ENCODE data around the gene BNC2.
"Not testable (repeated sequence)": the region's sequence is repeated elsewhere in the genome, so short reads cannot be mapped to it uniquely, and the experiment has no call there.

Gene BNC2, protein sequence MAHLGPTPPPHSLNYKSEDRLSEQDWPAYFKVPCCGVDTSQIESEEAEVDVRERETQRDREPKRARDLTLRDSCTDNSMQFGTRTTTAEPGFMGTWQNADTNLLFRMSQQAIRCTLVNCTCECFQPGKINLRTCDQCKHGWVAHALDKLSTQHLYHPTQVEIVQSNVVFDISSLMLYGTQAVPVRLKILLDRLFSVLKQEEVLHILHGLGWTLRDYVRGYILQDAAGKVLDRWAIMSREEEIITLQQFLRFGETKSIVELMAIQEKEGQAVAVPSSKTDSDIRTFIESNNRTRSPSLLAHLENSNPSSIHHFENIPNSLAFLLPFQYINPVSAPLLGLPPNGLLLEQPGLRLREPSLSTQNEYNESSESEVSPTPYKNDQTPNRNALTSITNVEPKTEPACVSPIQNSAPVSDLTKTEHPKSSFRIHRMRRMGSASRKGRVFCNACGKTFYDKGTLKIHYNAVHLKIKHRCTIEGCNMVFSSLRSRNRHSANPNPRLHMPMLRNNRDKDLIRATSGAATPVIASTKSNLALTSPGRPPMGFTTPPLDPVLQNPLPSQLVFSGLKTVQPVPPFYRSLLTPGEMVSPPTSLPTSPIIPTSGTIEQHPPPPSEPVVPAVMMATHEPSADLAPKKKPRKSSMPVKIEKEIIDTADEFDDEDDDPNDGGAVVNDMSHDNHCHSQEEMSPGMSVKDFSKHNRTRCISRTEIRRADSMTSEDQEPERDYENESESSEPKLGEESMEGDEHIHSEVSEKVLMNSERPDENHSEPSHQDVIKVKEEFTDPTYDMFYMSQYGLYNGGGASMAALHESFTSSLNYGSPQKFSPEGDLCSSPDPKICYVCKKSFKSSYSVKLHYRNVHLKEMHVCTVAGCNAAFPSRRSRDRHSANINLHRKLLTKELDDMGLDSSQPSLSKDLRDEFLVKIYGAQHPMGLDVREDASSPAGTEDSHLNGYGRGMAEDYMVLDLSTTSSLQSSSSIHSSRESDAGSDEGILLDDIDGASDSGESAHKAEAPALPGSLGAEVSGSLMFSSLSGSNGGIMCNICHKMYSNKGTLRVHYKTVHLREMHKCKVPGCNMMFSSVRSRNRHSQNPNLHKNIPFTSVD

DNA sequence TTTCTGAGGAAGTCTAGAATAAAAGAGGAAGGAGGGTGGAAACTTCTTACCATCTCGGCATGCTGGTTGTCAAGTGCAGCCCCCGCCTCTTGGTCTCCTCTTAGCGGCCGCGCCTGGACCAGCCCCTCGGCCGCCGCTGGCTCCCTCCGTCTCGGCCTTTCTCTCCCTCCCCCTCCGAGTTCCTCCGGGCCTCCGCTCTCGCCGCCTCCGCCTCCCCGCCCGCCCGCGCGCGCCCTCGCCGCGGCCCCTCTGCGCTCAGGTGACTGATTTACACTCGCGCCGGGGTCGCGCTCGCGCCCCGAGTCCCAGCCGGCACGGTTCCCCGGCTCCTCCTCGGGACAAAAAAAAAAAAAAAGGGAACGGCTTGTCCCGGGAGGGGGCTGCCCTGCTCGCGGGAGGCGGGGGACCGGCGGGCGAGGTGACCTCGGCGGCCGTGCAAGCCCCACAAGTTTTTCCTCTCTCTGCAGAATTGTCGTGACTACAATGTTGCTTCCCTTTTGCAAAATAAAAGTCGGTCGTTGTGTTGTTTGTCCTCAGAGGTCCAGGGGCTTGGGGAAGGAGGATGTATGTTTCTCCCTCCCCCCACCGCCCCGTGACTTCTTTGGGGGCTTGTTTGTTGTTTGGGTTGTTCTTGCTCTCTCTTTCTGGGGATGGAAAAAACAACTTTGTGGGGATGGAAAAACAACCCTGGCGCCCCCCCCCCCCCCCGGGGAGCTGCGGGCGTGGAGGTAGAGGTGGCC lies at the start of gene BNC2:
Gene BNC2 (minus strand): TSS at position 75 of the 740 bp plus-strand sequence. CDS start 22 bp downstream, at position 53.
- peak; percentile 23 for DNase-seq

DNA sequence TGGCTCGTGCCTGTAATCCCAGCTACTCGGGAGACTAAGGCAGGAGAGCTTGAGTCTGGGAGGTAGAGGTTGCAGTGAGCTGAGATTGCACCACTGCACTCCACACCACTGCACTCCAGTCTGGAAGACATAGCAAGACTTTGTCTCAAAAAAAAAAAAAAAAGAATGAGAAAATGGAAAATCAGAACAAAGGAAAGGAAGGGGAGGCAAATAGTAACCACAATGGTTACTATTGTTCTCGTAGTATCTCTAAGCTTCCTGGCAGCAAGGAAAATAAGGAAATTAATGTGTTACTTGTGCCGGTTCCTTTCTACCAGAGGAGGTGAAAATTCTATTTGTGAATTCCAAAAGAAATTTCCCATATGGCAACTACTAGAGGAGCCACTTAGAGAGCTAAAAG lies 48.5 kb upstream of the BNC2 start:
- no peak for DNase-seq

DNA sequence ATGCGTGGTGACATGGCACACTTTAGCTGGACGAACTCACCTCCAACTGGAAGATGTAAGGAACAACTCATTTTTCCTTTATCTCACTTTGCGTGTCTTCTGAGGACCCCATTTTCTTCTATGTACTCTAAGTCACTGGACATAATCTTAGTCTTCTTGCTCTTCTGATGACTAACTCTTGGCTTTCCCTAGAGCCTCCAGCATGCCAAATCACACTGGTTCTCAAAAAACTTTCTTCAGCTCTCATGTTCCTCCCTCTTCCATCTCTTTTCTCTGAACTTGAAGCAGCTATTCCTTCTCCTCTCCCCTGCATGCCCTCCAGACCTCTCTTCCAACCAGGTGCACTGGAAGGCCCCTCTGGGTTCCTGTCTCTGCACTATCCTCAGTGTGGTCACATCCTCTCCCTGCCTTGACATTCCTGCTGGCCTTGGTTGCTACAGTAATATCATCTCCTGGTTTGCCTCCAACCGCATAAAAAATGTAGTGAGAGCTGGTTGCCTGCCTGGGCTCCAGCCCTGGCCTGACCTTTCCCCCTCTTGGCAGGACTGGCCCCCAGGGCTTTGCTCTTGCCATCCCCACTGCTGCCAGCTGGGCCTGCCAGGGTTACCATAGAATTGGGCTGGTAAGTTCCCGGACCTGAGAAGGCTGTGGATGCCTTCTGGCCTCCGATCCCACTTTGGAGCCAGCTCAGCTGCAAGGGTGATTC lies 44.8 kb upstream of the BNC2 start:
- DNase-seq: no peak

DNA sequence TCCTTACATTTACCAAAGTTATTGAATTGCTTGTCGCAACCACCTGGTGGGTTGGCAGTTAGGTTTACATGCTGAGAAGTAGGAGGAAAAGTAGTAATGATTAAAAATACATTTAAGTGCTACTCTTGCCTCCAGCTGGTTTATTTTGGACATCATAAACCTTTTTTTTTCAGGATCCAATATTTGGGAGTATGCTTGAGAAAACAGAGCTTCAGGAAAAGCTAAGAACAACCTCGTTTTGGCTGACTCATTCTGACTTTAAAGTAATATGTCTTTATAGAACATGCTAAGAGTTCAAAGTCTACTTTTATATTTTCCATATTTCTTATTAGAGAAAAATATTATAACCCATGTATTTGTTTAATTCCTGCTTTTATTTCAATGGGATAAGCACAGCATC lies 41.7 kb upstream of the BNC2 start:
- DNase-seq: no peak

DNA sequence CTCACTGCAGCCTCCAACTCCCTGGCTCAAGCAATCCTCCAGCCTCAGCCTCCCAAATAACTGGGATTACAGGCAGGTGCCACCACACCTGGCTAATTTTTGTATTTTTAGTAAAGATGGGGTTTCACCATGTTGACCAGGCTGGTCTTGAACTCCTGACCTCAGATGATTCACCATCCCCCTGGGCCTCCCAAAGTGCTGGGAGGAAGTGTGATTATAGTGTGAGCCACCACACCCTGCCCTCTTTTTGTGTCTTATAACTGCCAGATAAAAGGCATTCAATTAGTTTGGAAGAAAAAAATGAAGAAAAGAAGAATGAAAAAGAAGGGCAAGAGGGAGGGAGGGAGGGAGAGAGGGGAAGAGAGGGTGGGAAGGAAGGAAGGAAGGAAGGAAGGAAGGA lies 37.7 kb upstream of the BNC2 start:
- DNase-seq: not testable (repeated sequence)

DNA sequence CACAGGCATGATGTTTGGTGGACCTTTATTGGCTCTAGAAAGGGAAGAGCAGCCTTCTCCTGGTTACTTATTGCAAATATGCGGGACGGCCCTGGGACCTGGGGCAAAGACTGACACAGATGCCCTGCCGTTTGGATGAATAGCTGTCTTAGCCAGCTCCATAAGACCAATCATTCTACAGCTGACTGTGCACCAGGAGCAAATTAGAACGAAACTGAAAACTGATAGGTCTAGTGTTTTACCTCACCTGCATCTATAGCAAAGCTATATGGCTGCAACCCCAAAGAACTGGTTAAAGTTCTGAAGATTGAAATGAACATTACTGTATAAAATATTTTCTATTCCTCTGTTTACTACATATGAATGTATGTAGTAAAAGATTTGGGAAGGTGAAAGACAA lies 34.2 kb upstream of the BNC2 start:
- no peak for DNase-seq

DNA sequence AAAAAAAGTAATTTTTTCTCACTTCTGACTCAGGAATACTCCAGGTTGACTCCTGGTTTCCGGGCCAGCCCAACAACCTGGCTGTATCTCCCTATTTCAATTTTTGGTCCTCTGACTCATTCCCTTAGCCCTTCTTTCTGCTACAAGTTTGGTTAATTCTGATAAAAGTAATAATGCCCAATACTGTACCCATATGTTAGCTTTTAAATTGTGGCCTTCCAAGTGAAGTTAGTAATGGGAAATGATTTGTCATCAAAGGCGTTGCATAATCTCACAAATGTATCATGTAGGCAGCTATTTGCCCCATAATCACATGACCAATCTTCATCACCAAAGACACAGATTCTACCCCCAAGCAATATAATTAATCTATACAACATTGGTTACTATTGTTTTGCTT lies 31.1 kb upstream of the BNC2 start:
- no peak for DNase-seq

DNA sequence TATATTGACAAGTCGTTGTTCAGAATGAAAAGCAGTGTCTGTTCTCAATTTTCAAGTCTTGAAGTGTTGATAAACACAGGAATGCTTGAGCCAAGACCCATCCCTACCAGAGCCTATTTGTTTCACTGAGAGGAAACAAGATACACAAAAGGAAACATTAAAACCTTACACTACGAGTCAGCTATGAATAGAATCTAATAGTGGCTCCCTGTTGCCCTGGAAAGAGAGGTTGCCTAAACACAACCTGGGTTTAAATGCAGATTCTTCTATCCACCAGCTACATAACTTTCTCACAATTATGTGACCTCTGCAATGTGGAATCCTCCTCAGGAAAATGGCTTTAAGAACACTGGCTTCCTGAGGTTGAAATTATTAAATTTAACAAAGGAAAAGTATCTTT lies 29.1 kb upstream of the BNC2 start:
- DNase-seq: no peak

DNA sequence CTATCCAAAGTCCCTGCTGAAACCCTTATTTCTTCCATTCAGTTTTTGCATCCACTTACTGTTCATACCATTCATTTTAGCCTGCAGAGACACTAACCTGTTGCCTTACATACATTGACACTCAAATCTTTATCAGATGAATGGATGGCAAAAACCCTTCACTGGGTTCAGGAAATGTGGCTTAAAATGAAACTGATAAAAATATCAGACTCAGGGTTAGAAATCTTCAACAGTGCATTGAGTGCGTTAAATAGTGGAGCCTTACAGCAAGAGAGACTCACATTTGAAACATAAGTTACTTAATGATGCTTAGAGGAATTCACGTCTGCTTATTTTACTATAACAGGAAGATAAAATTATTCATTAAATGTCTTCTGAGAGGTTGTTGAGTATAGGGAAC lies 28.0 kb upstream of the BNC2 start:
- DNase-seq: no peak

DNA sequence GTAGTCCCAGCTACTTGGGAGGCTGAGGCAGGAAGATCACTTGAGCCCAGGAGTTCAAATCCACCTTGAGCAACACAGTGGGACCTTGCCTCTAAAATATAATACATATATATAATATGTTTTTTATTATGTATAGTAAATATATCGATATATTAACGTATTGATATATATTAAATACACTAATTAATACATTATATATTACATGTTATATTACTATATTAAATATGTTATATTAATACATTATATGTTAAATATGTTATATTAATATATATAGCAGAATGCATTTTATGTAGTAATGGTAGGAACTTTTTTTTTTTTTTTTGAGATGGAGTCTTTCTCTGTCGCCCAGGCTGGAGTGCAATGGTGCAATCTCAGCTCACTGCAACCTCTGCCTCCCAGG lies 18.1 kb upstream of the BNC2 start:
- no peak for DNase-seq

DNA sequence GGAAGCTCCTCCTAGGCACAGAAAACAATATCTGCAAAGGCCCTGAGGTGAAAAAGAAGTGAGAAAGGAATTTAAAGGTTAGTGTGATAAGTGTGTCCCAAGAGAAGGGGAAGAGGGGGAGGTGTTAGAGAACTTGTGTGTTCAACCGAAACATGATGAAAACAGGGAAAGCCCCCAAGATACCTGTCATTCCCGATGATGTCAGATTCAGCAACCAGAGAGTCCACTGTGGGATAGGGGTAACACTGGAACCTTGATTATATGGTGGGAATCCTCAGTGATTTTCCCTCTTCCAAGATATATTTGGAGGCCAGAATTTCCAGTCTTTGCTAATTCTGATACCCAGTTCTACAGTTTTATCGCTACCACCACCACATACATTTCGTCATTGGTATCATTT lies 15.5 kb upstream of the BNC2 start:
- DNase-seq: no peak

DNA sequence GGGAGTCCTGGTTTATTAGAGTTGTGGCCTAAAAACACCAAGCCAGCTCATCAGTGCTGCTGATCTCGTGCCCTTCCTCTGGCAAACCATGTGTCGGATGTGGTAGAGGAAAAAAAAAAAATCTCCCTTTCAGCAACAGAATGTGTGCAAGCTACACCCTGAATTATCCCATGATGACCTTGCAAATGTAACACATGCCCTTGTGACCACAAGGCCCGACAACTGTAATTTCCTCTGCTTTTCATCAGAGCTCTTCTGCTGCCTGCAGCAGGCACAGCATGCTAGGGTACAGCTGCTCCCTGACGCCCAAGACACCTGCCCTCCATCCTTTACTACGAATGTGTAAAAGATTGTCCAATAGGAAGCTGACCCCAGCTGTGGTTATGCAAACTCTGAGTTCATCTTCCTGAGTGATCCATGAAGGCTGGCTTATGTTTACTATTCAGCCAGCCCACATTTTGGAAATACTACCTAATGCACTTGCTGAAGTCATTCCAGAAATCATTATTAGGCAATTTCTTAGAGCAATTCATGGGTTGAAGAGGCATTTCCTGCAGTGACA lies 14.6 kb upstream of the BNC2 start:
- DNase-seq: no peak

DNA sequence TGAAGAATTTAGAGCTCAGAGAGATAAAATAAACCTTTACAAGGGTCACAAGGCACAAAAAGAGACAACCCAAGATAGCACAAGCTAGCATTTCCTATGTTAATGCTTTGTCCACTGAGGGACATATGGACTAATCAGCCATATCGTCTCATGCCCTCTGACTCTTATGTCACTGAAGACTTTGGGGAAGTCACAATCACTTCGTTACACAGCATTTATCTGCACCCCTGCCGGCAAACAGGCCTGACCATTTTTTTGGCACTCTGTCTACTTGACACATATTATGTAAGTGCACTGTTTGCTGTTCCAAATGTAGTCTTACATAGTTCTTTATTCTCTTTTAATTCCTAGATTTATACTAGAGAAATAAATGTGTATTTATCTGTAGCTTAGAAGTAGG lies 13.9 kb upstream of the BNC2 start:
- DNase-seq: no peak

DNA sequence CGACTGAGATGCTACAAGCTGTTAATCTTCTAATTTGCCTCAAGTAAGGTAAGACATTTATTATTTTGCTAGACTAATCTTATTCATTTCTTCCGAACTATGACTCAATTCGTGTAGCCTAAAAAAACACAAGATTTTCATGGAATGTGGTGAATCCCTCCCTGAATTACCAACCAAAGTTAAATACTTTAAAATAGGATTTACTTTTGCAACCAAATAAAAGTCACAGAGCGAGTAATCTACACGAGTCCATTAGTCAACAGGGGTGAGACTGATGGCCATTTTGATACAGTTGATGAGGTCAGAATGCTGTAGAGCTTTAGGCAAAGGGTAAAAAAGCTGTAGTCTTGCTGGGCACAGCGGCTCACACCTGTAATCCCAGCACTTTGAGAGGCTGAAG lies 13.1 kb upstream of the BNC2 start:
- no peak for DNase-seq

DNA sequence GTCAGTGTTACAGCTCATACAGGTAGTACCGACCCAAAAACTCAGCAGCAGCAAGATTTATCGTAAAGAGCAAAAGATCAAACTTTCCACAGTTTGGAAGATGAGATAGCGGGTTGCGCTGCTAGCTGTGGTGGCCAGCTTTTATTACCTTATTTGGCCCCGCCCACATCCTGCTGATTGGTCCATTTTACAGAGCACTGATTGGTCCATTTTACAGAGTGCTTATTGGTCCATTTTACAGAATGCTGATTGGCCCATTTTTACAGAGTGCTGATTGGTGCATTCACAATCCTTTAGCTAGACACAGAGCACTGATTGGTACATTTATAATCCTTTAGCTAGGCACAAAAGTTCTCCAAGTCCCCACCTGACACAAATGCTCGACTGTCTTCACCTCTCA lies 12.0 kb upstream of the BNC2 start:
- not testable (repeated sequence) for DNase-seq

DNA sequence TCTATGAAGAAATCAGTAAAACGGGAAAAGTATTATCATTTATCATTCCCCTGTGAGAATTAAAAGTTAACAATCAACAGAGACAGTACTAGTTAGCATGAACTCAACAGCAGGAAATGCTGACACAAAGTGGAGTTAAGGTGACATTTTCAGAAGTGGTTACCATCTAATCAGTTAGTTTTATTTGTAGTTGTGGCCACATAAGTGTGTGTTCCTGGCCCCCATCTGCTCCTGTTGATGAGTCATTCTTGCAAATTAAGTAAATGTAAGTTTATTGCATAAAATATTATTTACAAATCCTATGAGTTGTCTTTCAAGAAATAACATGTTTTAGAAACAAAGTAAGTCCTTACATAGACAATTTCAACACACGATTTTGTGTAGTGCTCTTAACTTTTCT lies 8.9 kb upstream of the BNC2 start:
- DNase-seq: no peak

DNA sequence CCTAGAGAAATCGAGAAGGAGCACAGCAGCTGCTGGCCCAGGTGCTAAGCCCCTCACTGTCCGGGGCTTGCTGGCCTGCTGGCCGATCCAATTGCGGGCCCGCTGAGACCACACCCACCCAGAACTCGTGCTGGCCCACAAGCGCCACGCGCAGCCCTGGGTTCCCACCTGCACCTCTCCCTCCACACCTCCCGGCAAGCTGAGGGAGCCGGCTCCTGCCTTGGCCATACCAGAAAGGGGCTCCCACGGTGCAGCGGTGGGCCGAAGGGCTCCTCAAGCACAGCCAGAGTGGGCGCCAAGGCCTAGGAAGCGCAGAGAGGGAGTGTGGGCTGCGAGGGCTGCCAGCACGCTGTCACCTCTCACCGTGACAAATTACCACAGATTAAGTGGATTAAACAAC lies 6.8 kb upstream of the BNC2 start:
- no peak for DNase-seq

DNA sequence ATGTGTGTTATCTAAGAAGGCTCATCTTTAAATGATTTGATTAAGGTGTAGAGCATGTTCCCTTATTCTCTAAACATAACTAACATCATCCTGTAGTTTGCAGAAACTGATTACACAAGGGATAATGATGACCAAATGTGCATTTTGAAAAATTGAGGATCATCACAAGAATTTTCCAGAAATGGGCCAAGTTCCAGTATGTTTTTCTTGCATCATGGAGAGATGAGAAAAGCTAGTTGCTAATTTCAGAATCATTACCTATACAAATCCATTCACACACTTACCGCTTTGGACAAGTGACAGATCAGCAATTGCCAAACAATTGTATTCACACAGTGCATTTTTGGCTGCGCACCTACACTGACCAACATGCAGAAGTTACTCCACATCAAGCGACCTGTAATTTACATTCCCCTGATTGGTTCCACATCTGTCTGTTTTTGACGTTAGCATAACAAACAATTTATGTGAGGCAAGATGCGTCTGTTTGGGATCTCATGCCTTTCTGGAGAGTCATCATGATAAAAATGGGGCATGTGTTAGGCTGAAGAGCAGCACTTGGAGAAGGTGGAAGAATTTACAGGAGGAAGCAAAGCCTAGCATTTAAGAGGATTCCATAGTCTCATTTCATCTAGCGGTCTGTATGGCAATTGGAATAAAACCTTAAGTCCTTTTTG lies 2.8 kb upstream of the BNC2 start:
- no peak for DNase-seq

DNA sequence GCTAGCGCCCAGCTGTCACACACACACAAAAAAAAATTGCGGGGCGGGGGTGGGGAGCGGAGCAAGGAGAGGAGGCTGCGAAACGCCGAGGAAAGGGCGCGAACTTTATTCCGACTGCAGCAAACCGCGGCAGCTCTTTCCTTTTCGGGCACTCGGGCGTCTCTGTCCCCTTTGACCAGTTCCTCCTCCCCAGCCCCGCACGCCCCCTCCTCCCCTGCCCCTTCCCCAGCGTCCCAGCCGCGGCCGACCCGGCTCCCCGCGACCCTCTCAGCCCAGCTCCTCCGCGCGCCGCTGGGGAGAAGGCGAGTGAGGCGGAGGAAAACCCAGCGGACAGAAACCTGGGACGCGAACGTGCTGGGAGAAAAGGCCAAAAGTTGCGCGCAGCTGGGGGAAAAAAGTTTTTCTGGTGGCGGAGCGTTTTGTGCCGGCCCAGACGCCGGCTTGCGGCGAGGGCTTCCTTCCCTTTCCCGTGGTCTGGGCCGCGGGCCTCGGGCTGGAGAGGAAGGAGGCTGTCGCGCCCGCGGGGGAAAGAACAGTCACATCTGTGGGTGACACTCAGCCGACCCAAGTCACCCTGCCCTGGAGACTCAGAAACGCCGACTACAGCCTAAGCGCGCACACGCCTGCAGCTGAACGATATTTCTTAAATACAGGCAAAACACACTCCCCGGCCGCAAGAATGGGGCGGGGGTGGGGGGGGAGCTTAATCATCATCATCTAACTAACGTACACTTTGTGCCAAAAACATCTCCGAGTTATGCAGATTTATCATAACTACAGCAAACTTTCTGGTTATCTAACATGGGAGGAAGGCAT lies 1.1 kb upstream of the BNC2 start:
- DNase-seq: peak; percentile 38

DNA sequence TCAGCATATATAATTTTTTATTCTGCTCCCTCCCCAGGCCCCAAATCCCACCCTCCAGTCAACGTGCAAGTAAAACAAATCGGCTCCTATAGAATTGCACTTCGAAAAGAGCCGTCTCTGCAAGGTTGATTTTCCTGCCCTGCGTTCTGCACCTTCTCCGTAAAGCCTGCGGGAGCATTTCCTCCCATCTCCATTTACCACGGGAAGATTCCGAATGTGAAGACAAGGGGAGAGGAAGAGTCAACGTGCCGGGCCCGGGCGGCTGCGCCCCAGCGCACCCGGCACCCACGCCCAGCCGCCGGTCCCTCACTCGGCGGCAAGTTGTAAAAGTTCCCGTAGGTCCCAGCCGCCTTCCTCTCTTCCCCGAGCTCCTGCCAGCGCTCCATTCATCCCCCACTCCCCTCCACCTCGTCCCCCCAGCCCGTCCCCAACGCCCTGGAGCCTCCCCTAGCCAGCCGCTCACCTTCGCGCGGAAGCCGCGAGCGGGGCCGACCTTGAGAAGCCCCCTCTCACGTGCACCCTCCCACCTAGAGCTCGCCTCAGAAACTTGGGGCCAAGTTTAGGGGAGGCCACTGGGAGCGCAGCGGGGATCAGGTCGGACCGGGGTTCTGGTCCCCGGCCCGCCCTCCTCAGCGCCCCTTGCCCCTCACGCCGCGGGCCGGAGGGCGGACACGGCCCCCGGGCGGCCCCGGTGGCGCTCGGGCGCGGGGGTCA lies 431 bp downstream of the BNC2 start:
- DNase-seq: no peak

Measured in stimulated activated CD8-positive, alpha-beta memory T cell treated with anti-CD3 and anti-CD28 coated beads, Interleukin-4, amount 100 ng/mL, for 48 hours (primary cell).